ENCODE data around the gene PCCA. TPM values are rescaled to one million over a fixed set of nuclear protein-coding genes. Genes with fewer than 3 reads are reported as not detected.

PCCA gene
- total RNA-seq, 4 donors from 2014 or later: 24.8 to 122 (median 53.0) TPM

DNA sequence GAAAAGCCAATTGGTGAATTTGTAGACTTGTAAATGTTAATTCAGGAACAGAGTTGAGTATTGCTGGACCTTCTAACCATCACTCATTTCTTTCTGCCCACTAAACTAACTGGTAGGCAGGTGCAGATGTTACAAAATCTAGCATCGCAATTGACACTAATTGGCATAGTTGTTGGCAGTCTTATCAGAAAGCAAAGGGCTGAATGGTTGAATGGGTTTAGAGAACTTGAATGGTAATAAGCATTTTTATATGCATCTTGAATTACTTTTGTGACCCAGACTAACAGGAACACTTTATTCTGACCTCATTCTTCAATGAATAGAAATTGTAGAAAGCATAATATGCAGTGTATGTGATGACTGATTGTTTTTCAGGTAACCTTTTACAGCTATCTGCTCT is 310.6 kb downstream of the PCCA start:
- H3K4me1 ChIP-seq: no peaks in the 10 kb centered on the region
- no peaks in the 10 kb centered on the region for H3K36me3 ChIP-seq
- H3K4me3 ChIP-seq: no peak overlapping the region
- no peaks in the 10 kb centered on the region for H3K27me3 ChIP-seq
- intact Hi-C loops (cut with DNase I; ENCODE audit: low total_unique reads): no loop called here
- H3K27ac ChIP-seq: no peak overlapping the region
- TF ChIP-seq, protein P1, sequence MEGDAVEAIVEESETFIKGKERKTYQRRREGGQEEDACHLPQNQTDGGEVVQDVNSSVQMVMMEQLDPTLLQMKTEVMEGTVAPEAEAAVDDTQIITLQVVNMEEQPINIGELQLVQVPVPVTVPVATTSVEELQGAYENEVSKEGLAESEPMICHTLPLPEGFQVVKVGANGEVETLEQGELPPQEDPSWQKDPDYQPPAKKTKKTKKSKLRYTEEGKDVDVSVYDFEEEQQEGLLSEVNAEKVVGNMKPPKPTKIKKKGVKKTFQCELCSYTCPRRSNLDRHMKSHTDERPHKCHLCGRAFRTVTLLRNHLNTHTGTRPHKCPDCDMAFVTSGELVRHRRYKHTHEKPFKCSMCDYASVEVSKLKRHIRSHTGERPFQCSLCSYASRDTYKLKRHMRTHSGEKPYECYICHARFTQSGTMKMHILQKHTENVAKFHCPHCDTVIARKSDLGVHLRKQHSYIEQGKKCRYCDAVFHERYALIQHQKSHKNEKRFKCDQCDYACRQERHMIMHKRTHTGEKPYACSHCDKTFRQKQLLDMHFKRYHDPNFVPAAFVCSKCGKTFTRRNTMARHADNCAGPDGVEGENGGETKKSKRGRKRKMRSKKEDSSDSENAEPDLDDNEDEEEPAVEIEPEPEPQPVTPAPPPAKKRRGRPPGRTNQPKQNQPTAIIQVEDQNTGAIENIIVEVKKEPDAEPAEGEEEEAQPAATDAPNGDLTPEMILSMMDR (IDR thresholded peaks at IDR 0.05): no peak
- TF ChIP-seq POLR2A (IDR thresholded peaks at IDR 0.05): no peak
- no peaks in the 10 kb centered on the region for H3K9me3 ChIP-seq
- DNase-seq: no peak

DNA sequence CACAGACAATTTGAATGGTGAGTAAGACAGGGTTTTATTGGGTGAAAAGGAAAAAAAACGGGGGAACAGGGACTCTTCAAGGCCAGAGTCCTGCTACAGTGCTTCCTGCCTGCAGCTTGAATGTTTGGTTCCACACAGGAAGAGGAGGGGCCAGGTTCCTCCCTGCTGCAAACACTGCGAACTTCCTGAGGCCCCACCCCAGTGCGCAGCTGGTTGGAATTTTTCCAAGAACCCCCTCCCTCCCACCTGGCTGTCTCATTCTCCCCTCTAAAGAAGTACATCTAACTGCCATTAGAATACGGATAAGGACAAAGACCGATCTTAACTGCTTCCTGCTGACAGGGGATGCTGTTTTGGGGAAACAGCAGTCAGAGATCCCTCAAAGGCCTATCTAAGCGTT is 314.8 kb downstream of the PCCA start:
- no peak for DNase-seq
- intact Hi-C loops (cut with DNase I; ENCODE audit: low total_unique reads): no loop called here

DNA sequence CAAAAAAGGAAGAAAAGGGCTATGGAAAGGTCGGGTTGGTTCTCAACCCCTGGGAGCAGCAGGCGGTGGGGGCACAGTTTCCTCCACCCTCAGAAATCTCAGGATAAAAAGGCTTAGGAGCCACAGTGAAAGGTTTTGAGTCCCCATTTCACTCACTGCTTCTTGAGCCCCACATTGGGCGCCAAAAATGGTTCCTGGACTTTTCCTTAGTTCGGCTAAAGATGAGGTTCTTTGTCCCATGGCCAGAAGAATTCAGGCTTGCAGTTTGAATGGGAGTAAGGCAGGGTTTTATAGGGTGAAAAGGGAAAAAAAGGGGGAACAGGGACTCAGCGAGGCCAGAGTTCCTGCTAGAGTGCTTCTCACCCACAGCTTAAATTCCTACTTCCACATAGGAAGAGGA is 320.2 kb downstream of the PCCA start:
- TF ChIP-seq, protein P1 (IDR thresholded peaks at IDR 0.05): no peak
- no peak for TF ChIP-seq POLR2A (IDR thresholded peaks at IDR 0.05)
- no peaks in the 10 kb centered on the region for H3K4me1 ChIP-seq
- no peak overlapping the region for H3K27ac ChIP-seq
- H3K27me3 ChIP-seq: no peaks in the 10 kb centered on the region
- H3K4me3 ChIP-seq: no peak overlapping the region
- H3K9me3 ChIP-seq: peaks cover 0 to 42% of the 10 kb centered on the region in 2 donors
- intact Hi-C loops (cut with DNase I; ENCODE audit: low total_unique reads): no loop called here
- H3K36me3 ChIP-seq: no peaks in the 10 kb centered on the region
- DNase-seq: no peak

More for the DNA sequence above, 314.8 kb downstream of the PCCA start:
- no peak overlapping the region for H3K27ac ChIP-seq
- no peaks in the 10 kb centered on the region for H3K36me3 ChIP-seq
- no peak overlapping the region for H3K4me3 ChIP-seq
- peaks cover 0 to 17% of the 10 kb centered on the region in 2 donors for H3K9me3 ChIP-seq
- no peak for TF ChIP-seq POLR2A (IDR thresholded peaks at IDR 0.05)
- TF ChIP-seq, protein P1 (IDR thresholded peaks at IDR 0.05): no peak
- H3K4me1 ChIP-seq: no peaks in the 10 kb centered on the region
- H3K27me3 ChIP-seq: no peaks in the 10 kb centered on the region

DNA sequence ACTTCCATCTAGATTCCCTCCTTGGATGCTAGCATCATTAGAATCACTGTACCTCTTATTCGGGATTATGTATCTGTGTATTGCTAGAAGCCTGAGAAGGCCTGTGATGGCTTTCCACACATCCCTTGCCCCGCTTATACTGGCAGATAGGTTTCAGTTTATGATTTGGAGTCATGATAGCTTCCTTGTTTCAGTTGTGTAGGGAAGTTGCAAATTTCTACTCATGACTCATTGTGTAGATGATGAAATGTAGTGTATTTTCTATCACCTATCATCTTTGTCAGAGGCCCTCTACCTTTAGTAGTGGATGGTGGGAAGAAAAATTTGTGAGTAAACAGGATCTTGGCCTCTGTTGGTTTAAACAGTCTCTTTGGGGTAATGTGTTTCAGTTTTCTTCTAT is 334.5 kb downstream of the PCCA start:
- no peaks in the 10 kb centered on the region for H3K27me3 ChIP-seq
- no peak overlapping the region for H3K27ac ChIP-seq
- H3K4me1 ChIP-seq: no peaks in the 10 kb centered on the region
- H3K9me3 ChIP-seq: no peaks in the 10 kb centered on the region
- intact Hi-C loops (cut with DNase I; ENCODE audit: low total_unique reads): no loop called here
- no peaks in the 10 kb centered on the region for H3K36me3 ChIP-seq
- no peak overlapping the region for H3K4me3 ChIP-seq
- TF ChIP-seq POLR2A (IDR thresholded peaks at IDR 0.05): no peak
- TF ChIP-seq, protein P1 (IDR thresholded peaks at IDR 0.05): no peak
- DNase-seq: no peak

DNA sequence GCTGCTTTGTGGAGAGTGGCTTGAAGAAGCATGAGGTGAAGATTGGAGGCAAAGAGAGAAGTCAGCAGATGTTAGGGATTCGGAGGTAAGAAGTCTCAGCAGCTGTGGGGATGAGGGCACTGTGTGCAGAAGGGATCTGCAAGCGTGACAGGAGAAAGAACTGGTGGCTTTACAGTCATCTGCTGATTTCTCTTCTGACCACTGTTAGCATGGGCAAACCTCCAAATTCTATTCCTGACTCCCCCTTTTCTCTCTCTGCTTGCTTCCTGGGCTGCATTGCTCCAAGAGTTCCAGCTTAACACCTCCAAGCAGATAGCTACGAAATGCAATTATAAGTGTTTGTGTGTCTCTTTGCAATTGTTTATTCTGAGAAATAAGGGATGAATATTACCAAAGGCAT is 340.1 kb downstream of the PCCA start:
- no peak overlapping the region for H3K4me3 ChIP-seq
- no peaks in the 10 kb centered on the region for H3K9me3 ChIP-seq
- intact Hi-C loops (cut with DNase I; ENCODE audit: low total_unique reads): no loop called here
- no peak overlapping the region for H3K27ac ChIP-seq
- DNase-seq: no peak
- no peak for TF ChIP-seq POLR2A (IDR thresholded peaks at IDR 0.05)
- TF ChIP-seq, protein P1 (IDR thresholded peaks at IDR 0.05): no peak
- no peaks in the 10 kb centered on the region for H3K27me3 ChIP-seq
- no peaks in the 10 kb centered on the region for H3K36me3 ChIP-seq
- no peaks in the 10 kb centered on the region for H3K4me1 ChIP-seq
